Endothelial cell of umbilical vein (primary cell): ENCODE results near the gene ANGEL2. TPM values are rescaled to one million over a fixed set of nuclear protein-coding genes. Genes with fewer than 3 reads are reported as not detected.
"Not testable (repeated sequence)": the region's sequence is repeated elsewhere in the genome, so short reads cannot be mapped to it uniquely, and the experiment has no call there.

Experiments used
- BruUV-seq: library from RNA; stranded (reverse); fragments of 400-500 nt; replicated peaks from 2 replicates; lab custom pipeline; 2021; lab: Mats Ljungman, UMichigan
- CTCF ChIA-PET: fragments of 300-600, 350-600 bp; sonication (Branson Sonifier 250); formaldehyde crosslinking; loops from one replicate; lab custom pipeline; 2021; ENCODE audit warnings: antibody characterized with exemption, inconsistent platforms; lab: Charles Lee
- POLR2A ChIA-PET: fragments of 300-600, 350-600 bp; sonication (Branson Sonifier 250); formaldehyde crosslinking; loops from one replicate; lab custom pipeline; 2021; ENCODE audit warnings: antibody characterized with exemption, inconsistent platforms; lab: Charles Lee
- DNase-seq: peaks from one replicate; pipeline ENCODE4 v3.0.0-alpha.2; 2011; ENCODE audit warnings: low read depth, low spot score
- FAIRE-seq: peaks from 2 replicates; lab custom pipeline; 2011; peaks lifted over from hg19 to GRCh38; lab: Jason Lieb, UNC
- H2AFZ ChIP-seq: 2 replicates; pipeline ENCODE4 v1.6.0; 2012; ENCODE audit warnings: low read depth, low read length, control low read depth, inconsistent platforms
- H3K27ac ChIP-seq: 2 replicates; pipeline ENCODE4 v1.5.1; 2011; ENCODE audit warnings: low read depth, mild to moderate bottlenecking, control low read depth, low read length, moderate library complexity; ENCODE audit not compliant: insufficient read depth
- H3K27me3 ChIP-seq, 2 experiments: 2 replicates each; pipeline versions ENCODE4 v1.6.0 to v1.6.1; 2011; ENCODE audit warnings: low read length in 2 of 2, mixed read lengths in 1 of 2; ENCODE audit not compliant: control insufficient read depth in 2 of 2, insufficient read depth in 2 of 2
- H3K36me3 ChIP-seq, 2 experiments: 2 replicates in 1 of 2; 3 replicates in 1 of 2; pipeline ENCODE4 v1.5.1; 2011; ENCODE audit warnings: low read length in 2 of 2, mild to moderate bottlenecking in 1 of 2, moderate library complexity in 1 of 2; ENCODE audit not compliant: control insufficient read depth in 2 of 2, insufficient read depth in 2 of 2; ENCODE audit errors: extremely low read depth in 1 of 2
- H3K4me1 ChIP-seq: 3 replicates; pipeline ENCODE4 v1.5.1; 2011; ENCODE audit warnings: mild to moderate bottlenecking, low read length; ENCODE audit not compliant: control insufficient read depth, insufficient read depth; ENCODE audit errors: extremely low read depth
- H3K4me2 ChIP-seq: 2 replicates; pipeline ENCODE4 v1.6.1; 2011; ENCODE audit warnings: low read length, control low read depth, mixed read lengths; ENCODE audit not compliant: insufficient read depth
- H3K4me3 ChIP-seq, 3 experiments: fragments of 200-600 bp in 1 of 3; sonication (generic), shearing (Covaris generic) in 1 of 3; replicated peaks in 1 of 3; 2 replicates each; pipeline ENCODE4 v1.5.1; 2011 to 2016; ENCODE audit warnings: control low read depth in 3 of 3, low read length in 3 of 3, mild to moderate bottlenecking in 2 of 3, inconsistent platforms in 1 of 3, low read depth in 1 of 3, moderate library complexity in 1 of 3; ENCODE audit not compliant: insufficient read depth in 1 of 3
- H3K79me2 ChIP-seq: 2 replicates; pipeline ENCODE4 v1.6.0; 2012; ENCODE audit warnings: low read length, inconsistent platforms; ENCODE audit not compliant: control insufficient read depth, insufficient read depth
- H3K9ac ChIP-seq: replicated peaks from 2 replicates; pipeline ENCODE3; 2011; ENCODE audit warnings: low read length, control low read depth; ENCODE audit not compliant: insufficient read depth; ENCODE audit errors: extremely low read depth
- H3K9me1 ChIP-seq: replicated peaks from 3 replicates; pipeline ENCODE4 v1.6.0; 2011; ENCODE audit warnings: mild to moderate bottlenecking, low read length; ENCODE audit not compliant: control insufficient read depth, insufficient read depth; ENCODE audit errors: extremely low read depth
- H3K9me3 ChIP-seq: replicated peaks from 2 replicates; pipeline ENCODE4 v1.5.1; 2012; ENCODE audit warnings: low read length, inconsistent platforms; ENCODE audit not compliant: control insufficient read depth, insufficient read depth
- H4K20me1 ChIP-seq: replicated peaks from 2 replicates; pipeline ENCODE3; 2011; ENCODE audit warnings: mild to moderate bottlenecking, low read length; ENCODE audit not compliant: control insufficient read depth, insufficient read depth; ENCODE audit errors: extremely low read depth
- FOS ChIP-seq: IDR thresholded peaks from 2 replicates; pipeline ENCODE4 v1.6.1; 2011; ENCODE audit warnings: mild to moderate bottlenecking, low read length, moderate library complexity, borderline replicate concordance; ENCODE audit not compliant: insufficient read depth
- dilution Hi-C: fragments of 300-500 bp; cut with MboI; formaldehyde crosslinking; loops from one replicate; pipeline ENCODE4 v1.15.0; 2019; ENCODE audit warnings: low sequenced_read_pairs; ENCODE audit not compliant: extremely low pct_ligation_motif_present
- intact Hi-C: fragments of 100-400 bp; cut with micrococcal nuclease; formaldehyde crosslinking; loops from one replicate; pipeline ENCODE4 v1.10.0; 2022
- polyA plus RNA-seq, 4 experiments: library from polyadenylated mRNA; depleted of rRNA in 3 of 4; stranded (reverse) in 3 of 4; unstranded in 1 of 4; fragments of >200 nt; gene quantifications; 2 replicates each; pipeline versions ENCODE4 v1.2.1 to v1.2.3, GENCODE V29; 2011 to 2012; ENCODE audit warnings: missing spikeins in 1 of 4
- total RNA-seq: library from RNA; stranded (reverse); gene quantifications from 2 replicates; pipeline ENCODE4 v1.2.3, GENCODE V29; 2021
- TF ChIP-seq, protein P1 (sequence below): IDR thresholded peaks from 2 replicates; pipeline ENCODE4 v1.6.1; 2011; ENCODE audit not compliant: insufficient read depth, insufficient read length

ANGEL2 gene
- total and polyA plus RNA-seq, 2 donors (not counting 3 experiments of a cell fraction or from before 2014, with no cell fraction given) = 11.9 to 39.1 TPM

DNA sequence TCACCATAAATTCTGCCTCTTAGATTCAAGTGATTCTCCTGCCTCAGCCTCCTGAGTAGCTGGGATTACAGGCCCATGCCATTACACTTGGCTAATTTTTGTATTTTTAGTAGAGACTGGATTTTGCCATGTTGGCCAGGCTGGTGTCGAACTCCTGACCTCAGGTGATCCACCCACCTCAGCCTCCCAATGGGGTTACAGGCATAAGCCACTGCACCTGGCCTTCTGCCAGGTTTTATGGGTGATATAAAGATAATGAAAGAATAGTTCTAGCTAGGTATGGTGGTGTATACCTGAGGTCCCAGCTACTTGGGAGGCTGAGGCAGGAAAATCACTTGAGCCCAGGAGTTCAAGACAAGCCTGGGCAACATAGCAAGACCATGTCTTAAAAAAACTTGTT lies 50.7 kb downstream of the ANGEL2 start:
- BruUV-seq, H3K27me3 ChIP-seq, H3K36me3 ChIP-seq, H3K9me1 ChIP-seq, dilution Hi-C loops, H2AFZ ChIP-seq, H3K4me3 ChIP-seq, H3K79me2 ChIP-seq, H3K4me1 ChIP-seq, H3K9me3 ChIP-seq, POLR2A ChIA-PET, DNase-seq, FAIRE-seq, H3K27ac ChIP-seq, H4K20me1 ChIP-seq, H3K4me2 ChIP-seq, H3K9ac ChIP-seq: not testable (repeated sequence)
- intact Hi-C loops = loop anchor here (2.0 kb wide), 1 partner anchor 14 kb away; the partner anchor contains the start of gene VASH2
- CTCF ChIA-PET = interaction anchor here (0.6 to 0.7 kb wide), 2 partner anchors 10 to 135 kb away, joined by 3 read pairs; no protein-coding TSS in a partner anchor

DNA sequence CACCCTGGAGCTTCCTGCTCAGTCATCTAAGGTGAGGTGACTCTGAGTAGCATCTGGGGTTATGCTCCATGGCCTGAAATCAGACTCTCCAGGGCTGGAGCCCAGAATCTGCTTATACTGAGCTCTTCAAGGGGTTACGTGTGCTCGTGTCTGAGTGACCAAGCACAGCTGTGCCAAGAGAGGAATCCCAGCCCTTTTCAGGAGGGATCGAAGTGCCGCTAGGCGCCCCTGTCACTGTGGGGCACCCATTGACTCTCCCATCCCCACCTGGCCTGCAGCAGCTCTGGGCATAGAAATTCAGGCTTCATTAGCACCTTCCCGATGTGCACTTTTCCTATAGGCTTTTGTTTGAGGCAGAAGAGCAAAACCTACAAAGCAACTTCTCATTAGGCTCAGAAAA lies 51.6 kb downstream of the ANGEL2 start:
- dilution Hi-C loops (no loop called here), intact Hi-C loops (loop anchor here (2.0 kb wide), 1 partner anchor 13 kb away; the partner anchor contains the start of gene VASH2)
- Histone ChIP-seq H3K36me3 (no peaks in the 10 kb centered on the region), H3K9me3 (no peaks in the 10 kb centered on the region), H3K27me3 (peaks cover 0 to 6% of the 10 kb centered on the region in 2 experiments), H4K20me1 (no peaks in the 10 kb centered on the region), H3K9ac (no peak overlapping the region), H2AFZ (no peak overlapping the region), H3K4me1 (no peaks in the 10 kb centered on the region), H3K9me1 (no peaks in the 10 kb centered on the region), H3K79me2 (no peaks in the 10 kb centered on the region), H3K27ac (no peak overlapping the region), H3K4me2 (no peak overlapping the region), H3K4me3 (no peak overlapping the region)
- FAIRE-seq (no peak), DNase-seq (no peak)
- TF ChIP-seq, protein P1, sequence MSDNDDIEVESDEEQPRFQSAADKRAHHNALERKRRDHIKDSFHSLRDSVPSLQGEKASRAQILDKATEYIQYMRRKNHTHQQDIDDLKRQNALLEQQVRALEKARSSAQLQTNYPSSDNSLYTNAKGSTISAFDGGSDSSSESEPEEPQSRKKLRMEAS = no peak
- no peak for TF ChIP-seq FOS
- BruUV-seq = no TSS peak
- ChIA-PET POLR2A (no interaction called here), CTCF (no interaction called here)
